ENCODE data around the gene RILP.

DNA sequence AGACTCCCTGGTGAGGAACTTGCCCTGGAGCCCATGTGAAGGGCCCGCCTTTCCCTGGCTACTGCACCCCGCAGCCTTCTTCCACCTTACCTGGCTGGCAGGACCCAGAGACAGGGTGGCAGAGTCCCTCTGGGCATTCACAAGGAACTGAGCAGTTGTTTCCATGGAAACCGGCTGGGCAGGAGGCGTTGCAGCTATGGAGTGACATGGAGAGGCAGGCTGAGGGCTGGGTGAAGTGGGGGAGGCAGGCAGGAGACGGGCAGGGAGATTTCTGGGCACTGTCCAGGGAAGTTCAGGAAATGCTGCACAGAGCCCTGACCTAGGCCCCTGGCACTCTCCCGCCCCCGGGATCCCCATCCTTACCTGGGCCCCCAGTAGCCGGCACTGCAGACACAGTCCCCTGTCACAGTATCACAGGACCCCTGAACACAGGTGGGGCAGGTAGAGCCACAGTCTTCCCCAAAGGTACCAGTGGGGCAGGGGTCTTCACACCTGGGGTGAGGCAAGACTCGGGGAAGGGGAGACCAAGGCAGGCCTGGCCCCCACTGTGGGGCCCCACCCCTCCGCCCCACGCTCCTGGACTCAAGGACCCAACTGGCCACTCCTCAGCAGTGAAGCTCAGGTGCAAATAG, 10.0 kb downstream of the RILP start:
- TF ChIP-seq, protein P1, sequence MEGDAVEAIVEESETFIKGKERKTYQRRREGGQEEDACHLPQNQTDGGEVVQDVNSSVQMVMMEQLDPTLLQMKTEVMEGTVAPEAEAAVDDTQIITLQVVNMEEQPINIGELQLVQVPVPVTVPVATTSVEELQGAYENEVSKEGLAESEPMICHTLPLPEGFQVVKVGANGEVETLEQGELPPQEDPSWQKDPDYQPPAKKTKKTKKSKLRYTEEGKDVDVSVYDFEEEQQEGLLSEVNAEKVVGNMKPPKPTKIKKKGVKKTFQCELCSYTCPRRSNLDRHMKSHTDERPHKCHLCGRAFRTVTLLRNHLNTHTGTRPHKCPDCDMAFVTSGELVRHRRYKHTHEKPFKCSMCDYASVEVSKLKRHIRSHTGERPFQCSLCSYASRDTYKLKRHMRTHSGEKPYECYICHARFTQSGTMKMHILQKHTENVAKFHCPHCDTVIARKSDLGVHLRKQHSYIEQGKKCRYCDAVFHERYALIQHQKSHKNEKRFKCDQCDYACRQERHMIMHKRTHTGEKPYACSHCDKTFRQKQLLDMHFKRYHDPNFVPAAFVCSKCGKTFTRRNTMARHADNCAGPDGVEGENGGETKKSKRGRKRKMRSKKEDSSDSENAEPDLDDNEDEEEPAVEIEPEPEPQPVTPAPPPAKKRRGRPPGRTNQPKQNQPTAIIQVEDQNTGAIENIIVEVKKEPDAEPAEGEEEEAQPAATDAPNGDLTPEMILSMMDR (conservative IDR thresholded peaks at IDR 0.05 in 1 of 2, IDR thresholded peaks at IDR 0.05 in 1 of 2; ENCODE audit: low read depth in 1 of 2, low read length in 2 of 2): no peak
- TF ChIP-seq EZH2 (IDR thresholded peaks at IDR 0.05; ENCODE audit: low read length, missing control alignments): no peak
